Measurements from ENCODE around the gene FUT7.

GRCh38 chr9:137069508-137070091 lies 37.7 kb upstream of the FUT7 start:
- TF ChIP-seq ZNF615 (CRISPR knock-in tag; IDR thresholded peaks at IDR 0.05; ENCODE audit: borderline replicate concordance) (no peak), THRA (CRISPR knock-in tag; IDR thresholded peaks at IDR 0.05; ENCODE audit: borderline replicate concordance) (no peak)
